Loucy (cell line): Measurements from ENCODE around the gene PHF11.

ENCODE experiments used
- EZH2phosphoT487 ChIP-seq: fragments of 200-600 bp; IDR thresholded peaks from 2 replicates; pipeline ENCODE4 v1.6.1; 2018; ENCODE audit warnings: antibody characterized with exemption, mild to moderate bottlenecking, moderate library complexity, borderline replicate concordance
- TF ChIP-seq, protein P1 (sequence below): fragments of 200-600 bp; sonication (generic); conservative IDR thresholded peaks from 2 replicates; pipeline ENCODE4 v1.5.1; 2014; ENCODE audit warnings: mild to moderate bottlenecking, antibody characterized with exemption, low read length

DNA sequence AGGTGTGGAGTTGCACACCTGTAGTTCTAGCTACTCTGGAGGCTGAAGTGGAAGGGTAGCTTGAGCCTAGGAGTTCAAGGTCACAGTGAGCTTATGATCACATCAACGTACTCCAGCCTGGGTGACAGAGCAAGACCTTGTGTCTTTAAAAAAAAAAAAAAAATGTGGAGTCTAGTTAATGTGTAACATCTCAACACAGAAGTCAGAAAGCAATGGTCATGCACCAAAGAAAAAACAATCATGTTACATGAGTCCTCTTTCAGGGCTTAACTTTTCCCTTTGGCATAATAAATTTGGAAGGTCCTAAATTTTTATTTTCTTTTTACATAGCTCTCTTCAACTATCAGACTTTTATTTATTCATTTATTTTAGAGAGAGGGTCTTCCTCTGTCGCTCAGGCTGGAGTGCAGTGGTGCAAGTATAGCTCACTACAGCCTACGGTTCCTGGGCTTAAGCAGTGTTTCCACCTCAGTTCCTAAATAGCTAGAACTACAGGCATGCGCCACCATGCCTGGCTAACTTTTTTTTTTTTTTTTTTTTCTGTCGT is 29.4 kb upstream of the PHF11 start:
- TF ChIP-seq, protein P1, sequence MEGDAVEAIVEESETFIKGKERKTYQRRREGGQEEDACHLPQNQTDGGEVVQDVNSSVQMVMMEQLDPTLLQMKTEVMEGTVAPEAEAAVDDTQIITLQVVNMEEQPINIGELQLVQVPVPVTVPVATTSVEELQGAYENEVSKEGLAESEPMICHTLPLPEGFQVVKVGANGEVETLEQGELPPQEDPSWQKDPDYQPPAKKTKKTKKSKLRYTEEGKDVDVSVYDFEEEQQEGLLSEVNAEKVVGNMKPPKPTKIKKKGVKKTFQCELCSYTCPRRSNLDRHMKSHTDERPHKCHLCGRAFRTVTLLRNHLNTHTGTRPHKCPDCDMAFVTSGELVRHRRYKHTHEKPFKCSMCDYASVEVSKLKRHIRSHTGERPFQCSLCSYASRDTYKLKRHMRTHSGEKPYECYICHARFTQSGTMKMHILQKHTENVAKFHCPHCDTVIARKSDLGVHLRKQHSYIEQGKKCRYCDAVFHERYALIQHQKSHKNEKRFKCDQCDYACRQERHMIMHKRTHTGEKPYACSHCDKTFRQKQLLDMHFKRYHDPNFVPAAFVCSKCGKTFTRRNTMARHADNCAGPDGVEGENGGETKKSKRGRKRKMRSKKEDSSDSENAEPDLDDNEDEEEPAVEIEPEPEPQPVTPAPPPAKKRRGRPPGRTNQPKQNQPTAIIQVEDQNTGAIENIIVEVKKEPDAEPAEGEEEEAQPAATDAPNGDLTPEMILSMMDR: no peak
- no peak for TF ChIP-seq EZH2phosphoT487
